ENCODE results near the gene SCAMP5.

DNA sequence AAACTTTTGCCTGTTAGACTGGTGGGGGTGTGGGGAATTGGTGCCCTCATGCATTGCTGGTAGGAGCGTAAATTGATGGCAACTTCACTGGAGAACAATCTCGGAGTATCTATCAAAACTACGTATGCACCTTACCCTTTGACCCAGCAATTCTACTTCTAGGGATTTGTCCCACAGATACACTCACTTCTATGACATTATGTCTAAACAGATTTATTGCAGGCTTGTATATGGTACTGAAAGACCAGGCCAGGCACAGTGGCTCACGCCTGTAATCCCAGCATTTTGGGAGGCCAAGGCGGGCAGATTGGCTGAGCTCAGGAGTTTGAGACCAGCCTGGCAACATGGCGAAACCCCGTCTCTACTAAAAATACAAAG, 58.4 kb downstream of the SCAMP5 start:
- TF ChIP-seq, protein P1, sequence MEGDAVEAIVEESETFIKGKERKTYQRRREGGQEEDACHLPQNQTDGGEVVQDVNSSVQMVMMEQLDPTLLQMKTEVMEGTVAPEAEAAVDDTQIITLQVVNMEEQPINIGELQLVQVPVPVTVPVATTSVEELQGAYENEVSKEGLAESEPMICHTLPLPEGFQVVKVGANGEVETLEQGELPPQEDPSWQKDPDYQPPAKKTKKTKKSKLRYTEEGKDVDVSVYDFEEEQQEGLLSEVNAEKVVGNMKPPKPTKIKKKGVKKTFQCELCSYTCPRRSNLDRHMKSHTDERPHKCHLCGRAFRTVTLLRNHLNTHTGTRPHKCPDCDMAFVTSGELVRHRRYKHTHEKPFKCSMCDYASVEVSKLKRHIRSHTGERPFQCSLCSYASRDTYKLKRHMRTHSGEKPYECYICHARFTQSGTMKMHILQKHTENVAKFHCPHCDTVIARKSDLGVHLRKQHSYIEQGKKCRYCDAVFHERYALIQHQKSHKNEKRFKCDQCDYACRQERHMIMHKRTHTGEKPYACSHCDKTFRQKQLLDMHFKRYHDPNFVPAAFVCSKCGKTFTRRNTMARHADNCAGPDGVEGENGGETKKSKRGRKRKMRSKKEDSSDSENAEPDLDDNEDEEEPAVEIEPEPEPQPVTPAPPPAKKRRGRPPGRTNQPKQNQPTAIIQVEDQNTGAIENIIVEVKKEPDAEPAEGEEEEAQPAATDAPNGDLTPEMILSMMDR (IDR thresholded peaks at IDR 0.05), result no peak
- no peak for TF ChIP-seq POLR2A (IDR thresholded peaks at IDR 0.05)
